H1 (cell line): ENCODE results near the gene ARMH2. TPM values are rescaled to one million over a fixed set of nuclear protein-coding genes. Genes with fewer than 3 reads are reported as not detected.

Experiments used
- BCL11A ChIP-seq, 2 experiments: IDR thresholded peaks; one replicate each; pipeline ENCODE4 v1.6.1; 2011; ENCODE audit warnings: low read depth in 2 of 2, low read length in 2 of 2, mild to moderate bottlenecking in 2 of 2
- HDAC6 ChIP-seq: IDR thresholded peaks from one replicate; pipeline ENCODE4 v1.7.1; 2012; ENCODE audit warnings: low read depth, mild to moderate bottlenecking, inconsistent platforms, low read length, moderate library complexity
- POLR2A ChIP-seq, 2 experiments: IDR thresholded peaks; 1 replicate in 1 of 2; 2 replicates in 1 of 2; pipeline ENCODE4 v1.6.1; 2011; ENCODE audit warnings: low read depth in 2 of 2, low read length in 2 of 2, mild to moderate bottlenecking in 2 of 2; ENCODE audit errors: control extremely low read depth in 1 of 2
- POU5F1 ChIP-seq: IDR thresholded peaks from 2 replicates; pipeline ENCODE4 v1.6.1; 2011; ENCODE audit warnings: low read depth, mild to moderate bottlenecking, low read length, moderate library complexity
- TAF7 ChIP-seq: optimal IDR thresholded peaks from 2 replicates; pipeline ENCODE3; 2011; ENCODE audit warnings: low read depth, mild to moderate bottlenecking, inconsistent platforms, low read length, moderate library complexity, borderline replicate concordance
- polyA plus RNA-seq, 7 experiments: library from polyadenylated mRNA; depleted of rRNA in 3 of 7; stranded (reverse) in 5 of 7; unstranded in 2 of 7; fragments of >200 nt in 5 of 7; fragments of 200-250 nt in 2 of 7; gene quantifications; 1 replicate in 5 of 7; 2 replicates in 1 of 7; 4 replicates in 1 of 7; pipeline versions ENCODE4 v1.2.1 to v1.2.3, GENCODE V29; 2011 to 2013; ENCODE audit warnings: missing spikeins in 2 of 7, mixed read lengths in 2 of 7
- total RNA-seq: library from RNA; stranded (reverse); fragmentation: NEBNext Ultra II Directional; extraction: Animal tissue kit (Norgen Biotek cat#: 25700); gene quantifications from 2 replicates; pipeline ENCODE4 v1.2.1, GENCODE V29; 2021

ARMH2 gene
- total and polyA plus RNA-seq, 2 of the 8 experiments (the other 6 are each of a cell fraction or from before 2014, with no cell fraction given): not detected

DNA sequence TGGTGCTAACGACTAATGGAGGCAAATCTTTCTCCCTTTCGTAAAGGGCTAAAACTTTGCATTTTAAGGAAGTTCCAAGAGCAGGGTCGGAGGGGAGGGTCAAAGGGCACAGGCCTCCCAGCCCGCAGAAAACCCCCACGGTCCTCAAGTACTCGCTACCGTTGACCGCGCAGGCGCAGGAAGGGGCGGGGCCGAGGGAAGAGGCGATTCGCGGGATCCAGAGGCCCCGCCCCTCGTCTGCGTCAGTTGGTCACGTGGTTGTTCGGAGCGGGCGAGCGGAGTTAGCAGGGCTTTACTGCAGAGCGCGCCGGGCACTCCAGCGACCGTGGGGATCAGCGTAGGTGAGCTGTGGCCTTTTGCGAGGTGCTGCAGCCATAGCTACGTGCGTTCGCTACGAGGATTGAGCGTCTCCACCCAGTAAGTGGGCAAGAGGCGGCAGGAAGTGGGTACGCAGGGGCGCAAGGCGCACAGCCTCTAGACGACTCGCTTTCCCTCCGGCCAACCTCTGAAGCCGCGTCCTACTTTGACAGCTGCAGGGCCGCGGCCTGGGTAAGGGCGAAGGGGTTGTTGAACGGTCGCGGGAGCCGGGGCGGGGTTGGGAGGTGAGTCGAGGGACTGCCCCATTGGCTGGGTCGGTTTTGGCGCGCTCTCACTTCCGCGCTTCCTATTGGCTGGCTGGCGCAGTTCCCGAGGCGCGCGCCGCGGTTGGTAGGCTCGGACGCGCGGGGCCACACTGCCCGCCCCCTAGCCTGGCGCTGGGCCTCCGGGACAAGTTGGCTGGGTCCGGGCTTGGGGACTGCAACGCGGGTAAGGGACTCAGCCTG is 23.8 kb downstream of the ARMH2 start, which contains the start of gene GMNN (continued):
- TF ChIP-seq POU5F1: no peak
- TF ChIP-seq HDAC6: no peak
- peak; percentile 86 for TF ChIP-seq TAF7
- no peak for TF ChIP-seq BCL11A (IDR thresholded peaks at IDR 0.05; ENCODE audit: low read depth in 2 of 2, low read length in 2 of 2)
- TF ChIP-seq POLR2A (IDR thresholded peaks at IDR 0.05; ENCODE audit: control extremely low read depth in 1 of 2, low read depth in 2 of 2, low read length in 2 of 2): peak; percentile 87 to 89
